G401 (cell line): Measurements from ENCODE around the gene ENOX2. TPM values are rescaled to one million over a fixed set of nuclear protein-coding genes. Genes with fewer than 3 reads are reported as not detected.

ENCODE experiments used
- DNase-seq: peaks from one replicate; pipeline ENCODE4 v3.0.0-alpha.2; 2015; ENCODE audit warnings: low spot score
- in situ Hi-C: cut with HindIII; loops from 2 replicates; pipeline ENCODE4 v1.10.0; 2016; ENCODE audit warnings: low sequenced_read_pairs, mixed read lengths
- total RNA-seq: library from RNA; depleted of rRNA; stranded (reverse); fragments of >200 nt; shearing (Covaris generic); gene quantifications from 2 replicates; pipeline ENCODE4 v1.2.3, GENCODE V29; 2014; rRNA removed

The ENOX2 gene
- total RNA-seq, 1 experiment from 2014 or later, result 3.3 TPM

DNA sequence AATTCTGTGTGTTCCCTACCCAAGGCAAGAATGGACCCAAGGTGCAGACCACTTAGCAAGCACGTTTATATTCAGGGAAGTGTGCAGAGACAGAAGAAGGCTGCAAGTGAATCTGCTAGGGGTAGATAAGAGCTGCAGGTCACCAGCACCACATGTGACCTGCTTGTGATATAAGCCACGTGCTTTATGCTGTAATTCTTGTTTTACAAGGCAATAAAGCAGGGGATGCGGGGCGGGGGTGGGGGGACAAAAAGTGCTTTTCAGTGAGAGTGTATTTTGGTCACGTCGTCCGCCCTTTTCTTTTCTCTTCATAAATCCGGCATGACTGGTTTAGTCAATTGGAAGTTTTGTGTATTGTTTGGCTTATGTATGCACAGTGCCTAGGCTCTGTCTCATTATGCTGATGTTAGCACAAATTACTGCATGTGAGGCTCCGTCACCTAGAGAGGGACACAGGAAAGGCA lies 308.5 kb downstream of the ENOX2 start:
- DNase-seq, result no peak
- in situ Hi-C loops, result no loop called here

- in situ Hi-C loops, result no loop called here
- DNase-seq, result no peak
Observed at GRCh38 chrX:130593911-130594310, 309.1 kb downstream of the ENOX2 start.

- DNase-seq, result no peak
- in situ Hi-C loops, result no loop called here
Observed at GRCh38 chrX:130592204-130592603, 310.8 kb downstream of the ENOX2 start.

DNA sequence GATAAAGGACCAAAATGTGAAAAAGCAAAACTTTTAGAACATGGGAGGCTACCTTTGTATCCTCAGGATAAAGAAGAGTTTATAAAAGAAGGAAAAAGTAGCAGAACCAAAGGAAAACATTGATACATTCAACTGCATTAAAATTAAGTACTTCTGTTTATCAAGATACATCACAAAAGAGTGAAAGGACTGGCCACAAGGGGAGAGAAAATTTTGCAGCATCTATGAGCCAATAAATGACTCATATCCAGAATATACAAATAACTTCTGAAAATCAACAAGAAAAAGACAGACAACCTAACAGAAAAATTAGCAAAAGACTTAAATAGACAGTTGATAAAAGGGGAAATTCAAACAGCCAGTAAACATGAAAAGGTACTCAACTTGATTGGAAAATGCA lies 324.1 kb downstream of the ENOX2 start:
- DNase-seq, result no peak

GRCh38 chrX:130577431-130577830 lies 325.6 kb downstream of the ENOX2 start:
- DNase-seq, result no peak
- in situ Hi-C loops, result no loop called here

More for the DNA sequence above, 324.1 kb downstream of the ENOX2 start:
- in situ Hi-C loops, result no loop called here

GRCh38 chrX:130575831-130576389 lies 327.1 kb downstream of the ENOX2 start:
- in situ Hi-C loops, result no loop called here

More at GRCh38 chrX:130575831-130576389, 327.1 kb downstream of the ENOX2 start:
- DNase-seq, result peak; percentile 8

Other genes starting within 250 kb of the ENOX2 start
- not detected in 2 replicates for gene ARHGAP36, start 155.1 kb upstream of the ENOX2 start, total RNA-seq